H1 (cell line): ENCODE measurements around the gene IDE. TPM values are rescaled to one million over a fixed set of nuclear protein-coding genes. Genes with fewer than 3 reads are reported as not detected.

ENCODE experiments used
- CTCF ChIA-PET: fragments of 300-600 bp; sonication (Branson Sonifier 250); formaldehyde crosslinking; loops from one replicate; lab custom pipeline; 2021; ENCODE audit not compliant: partially characterized antibody; lab: Charles Lee
- POLR2A ChIA-PET: fragments of 300-600 bp; sonication (Branson Sonifier 250); formaldehyde crosslinking; loops from one replicate; lab custom pipeline; 2021; ENCODE audit warnings: inconsistent platforms; ENCODE audit not compliant: partially characterized antibody; lab: Charles Lee
- DNase-seq, 2 experiments: peaks; one replicate each; pipeline versions ENCODE4 v3.0.0 to v3.0.0-alpha.2; 2010 to 2022; ENCODE audit warnings: low spot score in 2 of 2, low read depth in 1 of 2, mixed read lengths in 1 of 2
- FAIRE-seq: peaks from 2 replicates; lab custom pipeline; 2011; peaks lifted over from hg19 to GRCh38; lab: Jason Lieb, UNC
- H2AFZ ChIP-seq: 2 replicates; pipeline ENCODE4 v1.8.1; 2012; ENCODE audit warnings: low read length, inconsistent platforms
- H2AK5ac ChIP-seq: 2 replicates; pipeline ENCODE4 v1.6.1; 2013; ENCODE audit warnings: low read depth, low read length
- H2BK120ac ChIP-seq: replicated peaks from 2 replicates; pipeline ENCODE3; 2013; ENCODE audit warnings: low read depth, low read length, inconsistent platforms
- H2BK12ac ChIP-seq: 2 replicates; pipeline ENCODE4 v1.6.1; 2013; ENCODE audit warnings: low read depth, low read length
- H2BK15ac ChIP-seq: 2 replicates; pipeline ENCODE4 v1.6.1; 2013; ENCODE audit warnings: low read length
- H2BK20ac ChIP-seq: 2 replicates; pipeline ENCODE4 v1.6.1; 2013; ENCODE audit warnings: low read length
- H2BK5ac ChIP-seq: 2 replicates; pipeline ENCODE4 v1.6.1; 2013; ENCODE audit warnings: low read depth, low read length
- H3K14ac ChIP-seq: 2 replicates; pipeline ENCODE4 v1.6.1; 2013; ENCODE audit warnings: inconsistent platforms; ENCODE audit not compliant: insufficient read length
- H3K18ac ChIP-seq: 2 replicates; pipeline ENCODE4 v1.6.1; 2013; ENCODE audit warnings: low read length; ENCODE audit errors: extremely low read depth
- H3K23ac ChIP-seq: 2 replicates; pipeline ENCODE4 v1.6.1; 2013; ENCODE audit warnings: inconsistent platforms; ENCODE audit not compliant: insufficient read length
- H3K23me2 ChIP-seq: 2 replicates; pipeline ENCODE4 v1.6.1; 2013; ENCODE audit warnings: low read depth, low read length
- H3K27ac ChIP-seq: 2 replicates; pipeline ENCODE4 v1.6.1; 2011; ENCODE audit warnings: low read depth, low read length, inconsistent platforms
- H3K27me3 ChIP-seq, 4 experiments: replicated peaks in 1 of 4; 1 replicate in 1 of 4; 2 replicates in 3 of 4; pipeline versions ENCODE4 v1.6.1 to v1.8.1; 2011 to 2013; ENCODE audit warnings: low read length in 3 of 4, mild to moderate bottlenecking in 3 of 4, inconsistent platforms in 2 of 4, mixed read lengths in 2 of 4, moderate library complexity in 1 of 4; ENCODE audit not compliant: control insufficient read depth in 3 of 4, insufficient read depth in 3 of 4; ENCODE audit errors: extremely low read depth in 1 of 4
- H3K36me3 ChIP-seq, 4 experiments: 2 replicates each; pipeline versions ENCODE4 v1.6.1 to v1.8.1; 2011 to 2013; ENCODE audit warnings: mild to moderate bottlenecking in 4 of 4, low read length in 3 of 4, moderate library complexity in 2 of 4, control low read depth in 1 of 4, inconsistent platforms in 1 of 4; ENCODE audit not compliant: insufficient read depth in 4 of 4, control insufficient read depth in 2 of 4
- H3K4ac ChIP-seq: replicated peaks from 2 replicates; pipeline ENCODE3; 2013; ENCODE audit warnings: low read length, low read depth, mixed read lengths, inconsistent platforms; ENCODE audit not compliant: insufficient read length
- H3K4me1 ChIP-seq, 4 experiments: replicated peaks in 1 of 4; 1 replicate in 1 of 4; 2 replicates in 3 of 4; pipeline versions ENCODE4 v1.6.1 to v1.8.1; 2011 to 2013; ENCODE audit warnings: low read length in 3 of 4, inconsistent platforms in 2 of 4, mixed read lengths in 1 of 4; ENCODE audit not compliant: insufficient read depth in 4 of 4, control insufficient read depth in 3 of 4
- H3K4me2 ChIP-seq, 2 experiments: 2 replicates each; pipeline versions ENCODE4 v1.6.1 to v1.8.1; 2011 to 2013; ENCODE audit warnings: low read depth in 2 of 2, low read length in 2 of 2, control low read depth in 1 of 2, inconsistent platforms in 1 of 2, mild to moderate bottlenecking in 1 of 2; ENCODE audit not compliant: insufficient read depth in 1 of 2
- H3K4me3 ChIP-seq, 4 experiments: fragments of 200-600, 300-600 bp in 1 of 4; sonication (generic), shearing (Covaris generic), sonication (Bioruptor Twin) in 1 of 4; 2 replicates each; pipeline versions ENCODE4 v1.5.1 to v1.8.1; 2011 to 2016; ENCODE audit warnings: low read length in 4 of 4, low read depth in 3 of 4, control low read depth in 2 of 4, inconsistent platforms in 2 of 4, mild to moderate bottlenecking in 2 of 4, mixed read lengths in 1 of 4, moderate library complexity in 1 of 4; ENCODE audit not compliant: insufficient read depth in 2 of 4; ENCODE audit errors: extremely low read depth in 1 of 4
- H3K56ac ChIP-seq: replicated peaks from 2 replicates; pipeline ENCODE3; 2013; ENCODE audit warnings: low read depth, mild to moderate bottlenecking, mixed read lengths, low read length, inconsistent platforms; ENCODE audit not compliant: insufficient read length
- H3K79me1 ChIP-seq: 2 replicates; pipeline ENCODE4 v1.6.1; 2013; ENCODE audit warnings: low read depth, low read length, control low read depth
- H3K79me2 ChIP-seq, 2 experiments: 2 replicates each; pipeline versions ENCODE4 v1.6.1 to v1.8.1; 2012 to 2013; ENCODE audit warnings: low read length in 2 of 2, mild to moderate bottlenecking in 2 of 2, inconsistent platforms in 1 of 2; ENCODE audit not compliant: insufficient read depth in 2 of 2, control insufficient read depth in 1 of 2
- H3K9ac ChIP-seq, 4 experiments: replicated peaks in 1 of 4; 1 replicate in 1 of 4; 2 replicates in 3 of 4; pipeline versions ENCODE4 v1.6.1 to v1.8.1; 2011 to 2013; ENCODE audit warnings: low read depth in 3 of 4, low read length in 3 of 4, control low read depth in 2 of 4, mild to moderate bottlenecking in 2 of 4, moderate library complexity in 2 of 4, inconsistent platforms in 1 of 4; ENCODE audit errors: extremely low read depth in 1 of 4
- H3K9me3 ChIP-seq, 2 experiments: 2 replicates each; pipeline versions ENCODE4 v1.6.1 to v1.8.1; 2012 to 2013; ENCODE audit warnings: mild to moderate bottlenecking in 2 of 2, moderate library complexity in 2 of 2, control low read depth in 1 of 2, inconsistent platforms in 1 of 2, low read depth in 1 of 2, low read length in 1 of 2, mixed read lengths in 1 of 2; ENCODE audit not compliant: insufficient read depth in 2 of 2
- H4K20me1 ChIP-seq, 2 experiments: replicated peaks in 1 of 2; 2 replicates each; pipeline versions ENCODE3 to v1.8.1; 2011 to 2013; ENCODE audit warnings: inconsistent platforms in 2 of 2, low read length in 2 of 2, mild to moderate bottlenecking in 1 of 2; ENCODE audit not compliant: insufficient read depth in 2 of 2, control insufficient read depth in 1 of 2
- H4K5ac ChIP-seq: 2 replicates; pipeline ENCODE4 v1.6.1; 2013; ENCODE audit warnings: low read length, low read depth, mixed read lengths, inconsistent platforms; ENCODE audit not compliant: insufficient read length
- H4K8ac ChIP-seq: 2 replicates; pipeline ENCODE4 v1.8.0; 2013; ENCODE audit warnings: mild to moderate bottlenecking, moderate library complexity, low read length, inconsistent platforms; ENCODE audit not compliant: insufficient read depth; ENCODE audit errors: extremely low read depth
- H4K91ac ChIP-seq: replicated peaks from 2 replicates; pipeline ENCODE3; 2013; ENCODE audit warnings: low read length, mixed read lengths, inconsistent platforms; ENCODE audit not compliant: insufficient read length
- BCL11A ChIP-seq, 2 experiments: IDR thresholded peaks; one replicate each; pipeline ENCODE4 v1.6.1; 2011; ENCODE audit warnings: low read depth in 2 of 2, low read length in 2 of 2, mild to moderate bottlenecking in 2 of 2
- CBX5 ChIP-seq: fragments of 300-800, 300-1000 bp; sonication (generic); IDR thresholded peaks from 2 replicates; pipeline ENCODE4 v1.7.1; 2016; ENCODE audit warnings: antibody characterized with exemption, low read length, low read depth
- CREB1 ChIP-seq: IDR thresholded peaks from 2 replicates; pipeline ENCODE4 v1.6.1; 2012; ENCODE audit warnings: inconsistent platforms
- EGR1 ChIP-seq: IDR thresholded peaks from 2 replicates; pipeline ENCODE4 v1.6.1; 2011; ENCODE audit warnings: low read depth, low read length, borderline replicate concordance
- EZH2 ChIP-seq: fragments of 200-600 bp; sonication (generic); IDR thresholded peaks from 2 replicates; pipeline ENCODE4 v1.7.1; 2012; ENCODE audit warnings: low read depth, mild to moderate bottlenecking, moderate library complexity, low read length, inconsistent platforms; ENCODE audit not compliant: severe bottlenecking
- FOSL1 ChIP-seq: IDR thresholded peaks from 2 replicates; pipeline ENCODE4 v1.6.1; 2011; ENCODE audit warnings: mild to moderate bottlenecking, low read depth, low read length, moderate library complexity; ENCODE audit not compliant: insufficient read depth
- GABPA ChIP-seq: IDR thresholded peaks from 2 replicates; pipeline ENCODE4 v1.6.1; 2011; ENCODE audit warnings: mild to moderate bottlenecking, low read length, moderate library complexity, borderline replicate concordance; ENCODE audit not compliant: insufficient read depth
- KDM1A ChIP-seq: fragments of 200-600, 300-600 bp; sonication (generic); IDR thresholded peaks from 2 replicates; pipeline ENCODE4 v1.7.1; 2016; ENCODE audit warnings: mild to moderate bottlenecking, low read length, borderline replicate concordance
- KDM4A ChIP-seq: IDR thresholded peaks from one replicate; pipeline ENCODE4 v1.7.1; 2012; ENCODE audit warnings: low read depth, mild to moderate bottlenecking, moderate library complexity, low read length, inconsistent platforms; ENCODE audit not compliant: severe bottlenecking
- KDM5A ChIP-seq: fragments of 200-600 bp; IDR thresholded peaks from 2 replicates; pipeline ENCODE4 v1.7.1; 2012; ENCODE audit warnings: mild to moderate bottlenecking, low read length, inconsistent platforms, mixed read lengths
- NANOG ChIP-seq: IDR thresholded peaks from 2 replicates; pipeline ENCODE4 v1.6.1; 2011; ENCODE audit warnings: low read length, low read depth, mild to moderate bottlenecking, inconsistent platforms; ENCODE audit not compliant: insufficient read depth, poor library complexity, severe bottlenecking
- SAP30 ChIP-seq: fragments of 300-600 bp; sonication (generic); IDR thresholded peaks from 2 replicates; pipeline ENCODE4 v1.7.1; 2012; ENCODE audit warnings: low read length, moderate library complexity, mild to moderate bottlenecking, inconsistent platforms; ENCODE audit not compliant: insufficient read depth, insufficient replicate concordance
- SRF ChIP-seq: IDR thresholded peaks from 2 replicates; pipeline ENCODE4 v1.6.1; 2011; ENCODE audit warnings: mild to moderate bottlenecking, low read depth, low read length, moderate library complexity
- TAF7 ChIP-seq: optimal IDR thresholded peaks from 2 replicates; pipeline ENCODE3; 2011; ENCODE audit warnings: low read depth, mild to moderate bottlenecking, inconsistent platforms, low read length, moderate library complexity, borderline replicate concordance
- TCF12 ChIP-seq: IDR thresholded peaks from 2 replicates; pipeline ENCODE4 v1.6.1; 2011; ENCODE audit warnings: low read depth, mild to moderate bottlenecking, low read length
- WGBS, 2 experiments: shearing (Covaris generic) in 1 of 2; methylation state at CpG; one replicate each; pipeline versions ENCODE4 v1.1.6 to v1.1.7; 2013 to 2015; ENCODE audit warnings: low lambda C conversion rate in 2 of 2, mixed read lengths in 2 of 2, inconsistent platforms in 1 of 2, low coverage in 1 of 2, missing lambda C conversion rate in 1 of 2; ENCODE audit not compliant: insufficient replicate concordance in 2 of 2, insufficient coverage in 1 of 2, insufficient read length in 1 of 2; ENCODE audit errors: extremely low coverage in 1 of 2, missing lambda C conversion rate in 1 of 2; 5-methylcytosine and 5-hydroxymethylcytosine counted together
- polyA plus RNA-seq, 7 experiments: library from polyadenylated mRNA; depleted of rRNA in 3 of 7; stranded (reverse) in 5 of 7; unstranded in 2 of 7; fragments of >200 nt in 5 of 7; fragments of 200-250 nt in 2 of 7; gene quantifications; 1 replicate in 5 of 7; 2 replicates in 1 of 7; 4 replicates in 1 of 7; pipeline versions ENCODE4 v1.2.1 to v1.2.3, GENCODE V29; 2011 to 2013; ENCODE audit warnings: missing spikeins in 2 of 7, mixed read lengths in 2 of 7
- total RNA-seq: library from RNA; stranded (reverse); fragmentation: NEBNext Ultra II Directional; extraction: Animal tissue kit (Norgen Biotek cat#: 25700); gene quantifications from 2 replicates; pipeline ENCODE4 v1.2.1, GENCODE V29; 2021

The IDE gene
- total and polyA plus RNA-seq, 2 of the 8 experiments (the other 6 are each of a cell fraction or from before 2014, with no cell fraction given), result 12.7 to 52.7 TPM

DNA sequence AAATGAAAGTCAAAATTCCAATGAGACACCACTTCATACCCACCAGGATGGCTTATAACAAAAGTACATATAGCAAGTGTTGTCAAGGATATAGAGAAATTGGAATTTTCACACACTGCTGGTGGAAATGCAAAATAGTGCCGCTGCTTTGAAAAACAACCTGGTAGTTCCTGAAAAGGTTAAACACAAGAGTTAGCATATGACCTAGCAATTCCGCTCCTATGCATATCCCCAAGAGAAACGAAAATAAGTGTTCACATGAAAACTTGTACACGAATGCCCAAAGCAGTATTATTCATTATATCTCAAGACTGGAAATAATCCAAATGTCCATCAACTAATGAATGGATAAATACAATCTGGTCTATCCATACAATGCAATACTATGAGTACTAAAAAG lies 14.8 kb downstream of the IDE start:
- no peak overlapping the region for H3K4ac ChIP-seq
- TF ChIP-seq FOSL1, result no peak
- TF ChIP-seq SAP30, result no peak
- TF ChIP-seq EZH2, result no peak
- no peak for TF ChIP-seq EGR1
- no peak for TF ChIP-seq TAF7
- no peak for TF ChIP-seq NANOG
- TF ChIP-seq KDM1A, result no peak
- TF ChIP-seq GABPA, result no peak
- no peak for TF ChIP-seq CBX5
- TF ChIP-seq BCL11A (IDR thresholded peaks at IDR 0.05; ENCODE audit: low read depth in 2 of 2, low read length in 2 of 2), result no peak
- no peak for TF ChIP-seq SRF
- no peak for TF ChIP-seq CREB1
- TF ChIP-seq KDM4A, result no peak
- no peak for TF ChIP-seq KDM5A
- no peak for TF ChIP-seq TCF12

More for the DNA sequence above, 14.8 kb downstream of the IDE start:
- H3K4me1 ChIP-seq, result no peaks in the 10 kb centered on the region
- H3K23ac ChIP-seq, result no peak overlapping the region
- H2AFZ ChIP-seq, result no peak overlapping the region
- no peak overlapping the region for H3K9ac ChIP-seq
- peaks cover 0 to 26% of the 10 kb centered on the region in 2 experiments; a peak in 2 of 4 replicates for H3K79me2 ChIP-seq
- H4K91ac ChIP-seq, result no peak overlapping the region
- H4K8ac ChIP-seq, result no peak overlapping the region
- no peak overlapping the region for H3K18ac ChIP-seq
- no peak overlapping the region for H3K56ac ChIP-seq
- no peak overlapping the region for H2BK5ac ChIP-seq
- FAIRE-seq, result no peak
- no peaks in the 10 kb centered on the region for H4K20me1 ChIP-seq
- H2BK15ac ChIP-seq, result no peak overlapping the region
- no peak overlapping the region for H2BK12ac ChIP-seq
- H2BK120ac ChIP-seq, result no peak overlapping the region
- no peak overlapping the region for H3K14ac ChIP-seq
- H3K9me3 ChIP-seq, result peaks cover 0 to 5% of the 10 kb centered on the region in 2 experiments; a peak in 3 of 4 replicates
- H3K79me1 ChIP-seq, result peaks cover 5% of the 10 kb centered on the region; the same call in 1 of the 2 replicates
- no peak overlapping the region for H2BK20ac ChIP-seq
- H3K27me3 ChIP-seq, result no peaks in the 10 kb centered on the region
- H2AK5ac ChIP-seq, result no peak overlapping the region
- H3K36me3 ChIP-seq, result peaks cover 0 to 23% (median 6%) of the 10 kb centered on the region in 4 experiments; a peak in 4 of 8 replicates
- no peaks in the 10 kb centered on the region for H3K23me2 ChIP-seq
- no peak overlapping the region for H3K4me3 ChIP-seq
- no peak overlapping the region for H3K4me2 ChIP-seq
- H3K27ac ChIP-seq, result no peak overlapping the region
- DNase-seq, result no peak
- CTCF ChIA-PET, result no interaction called here
- 91% methylated on average over 4 of the region's 4 CpGs; no CpG with 5 or more reads in 1 of the 2 experiments for WGBS, 2 experiments
- POLR2A ChIA-PET, result no interaction called here
- H4K5ac ChIP-seq, result no peak overlapping the region
